ENCODE measurements around the gene PPP2R3A.

Gene PPP2R3A

DNA sequence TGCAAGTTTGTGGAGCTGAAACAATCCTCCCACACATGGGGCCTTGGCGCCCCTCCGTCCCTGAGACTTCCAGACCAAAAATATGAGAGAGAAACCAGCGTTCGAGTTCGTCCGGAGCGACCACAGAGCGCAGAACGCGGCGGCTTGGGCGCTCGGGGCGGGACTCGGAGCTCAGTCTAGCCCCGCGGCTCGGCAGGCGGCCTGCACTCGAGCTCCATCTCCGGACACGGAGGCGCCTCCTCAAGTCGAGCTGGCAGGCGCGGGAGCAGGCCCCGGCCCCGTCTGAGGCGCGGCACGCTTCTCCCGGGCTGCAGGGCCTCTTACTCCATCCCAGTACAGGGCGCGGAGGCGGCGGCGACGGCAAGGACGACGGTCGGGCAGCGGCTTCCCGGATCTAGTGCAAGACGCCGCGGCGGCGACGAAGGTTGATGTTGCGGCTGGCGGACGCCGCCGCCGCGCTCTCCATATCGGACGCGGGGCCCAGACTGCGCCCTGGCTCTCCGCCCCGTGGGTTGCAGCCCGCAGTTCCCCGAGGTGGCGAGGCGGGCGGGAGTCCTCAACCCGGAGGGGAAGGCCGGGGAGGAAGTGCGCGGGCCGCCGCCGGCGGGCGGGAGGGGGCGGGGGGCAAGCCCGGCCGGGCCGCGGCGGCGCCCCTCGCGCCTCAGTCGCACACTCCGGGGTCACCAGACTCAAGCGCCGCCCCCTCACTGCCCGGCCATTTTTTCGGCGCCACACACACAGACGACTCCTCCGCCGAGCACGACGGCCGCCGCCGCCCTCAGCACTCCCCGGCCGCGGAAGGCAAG lies 229.9 kb downstream of the PPP2R3A start:
- DNase-seq (ENCODE audit: low spot score) = peak; percentile 68

DNA sequence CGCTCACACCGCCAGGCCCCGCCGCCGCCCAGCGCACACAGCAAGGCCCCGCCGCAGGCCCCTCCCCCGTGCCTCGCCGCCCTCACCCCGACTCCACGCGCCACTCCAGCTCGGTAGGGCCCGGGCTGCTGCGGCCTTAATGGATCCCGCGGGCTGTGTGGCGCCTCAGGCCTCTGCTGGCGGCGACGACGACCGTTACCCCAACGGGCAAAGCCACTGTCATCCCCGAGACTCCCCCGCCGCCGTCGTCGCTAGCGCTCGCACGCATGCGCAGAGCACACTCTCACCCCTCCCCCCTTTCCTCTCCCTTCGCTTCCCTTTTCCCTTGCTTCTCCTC lies 230.5 kb downstream of the PPP2R3A start, which contains the start of gene MSL2:
TSS of gene MSL2 (minus strand) at position 272 of the 337 bp plus-strand sequence. CDS start 1,222 bp downstream, outside the sequence.
- no peak for DNase-seq (ENCODE audit: low spot score)

DNA sequence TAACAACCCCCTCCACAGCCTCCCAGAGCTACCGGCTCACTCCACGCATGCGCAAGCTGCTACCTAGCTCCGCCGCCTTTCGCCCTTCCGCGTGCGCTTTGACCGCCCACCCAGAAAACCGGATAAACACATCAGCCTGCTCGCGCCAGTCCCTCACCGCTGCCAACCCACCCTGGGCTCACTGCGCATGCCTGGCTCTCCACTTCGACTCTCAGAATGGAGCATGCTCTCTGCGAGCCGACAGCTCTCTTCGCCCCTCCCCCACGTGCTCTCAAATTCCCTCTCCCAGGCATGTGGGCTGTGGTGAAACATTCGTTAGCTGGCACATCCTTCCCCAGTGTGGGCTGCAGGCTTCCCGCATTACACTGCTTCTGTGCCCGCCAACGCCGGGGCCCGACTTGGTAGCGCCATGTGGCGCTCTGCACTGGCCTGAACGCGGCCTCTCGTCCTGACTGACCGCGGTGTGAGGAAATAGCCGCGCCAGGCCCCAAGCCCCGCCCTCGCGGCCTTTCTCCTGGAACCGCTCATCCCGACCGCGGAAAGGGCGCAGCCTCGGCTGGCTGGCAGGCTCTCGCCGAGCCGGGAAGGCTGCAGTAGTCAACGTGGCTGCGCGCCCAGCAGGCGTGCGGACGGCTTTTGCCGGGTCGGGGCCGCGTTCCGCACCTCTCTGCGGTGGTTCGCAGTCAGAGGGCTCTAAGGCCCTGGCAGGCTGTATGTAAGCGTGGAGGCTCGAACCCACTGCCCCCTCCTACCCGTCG lies 231.1 kb downstream of the PPP2R3A start:
- DNase-seq (ENCODE audit: low spot score) = peak; percentile 100

DNA sequence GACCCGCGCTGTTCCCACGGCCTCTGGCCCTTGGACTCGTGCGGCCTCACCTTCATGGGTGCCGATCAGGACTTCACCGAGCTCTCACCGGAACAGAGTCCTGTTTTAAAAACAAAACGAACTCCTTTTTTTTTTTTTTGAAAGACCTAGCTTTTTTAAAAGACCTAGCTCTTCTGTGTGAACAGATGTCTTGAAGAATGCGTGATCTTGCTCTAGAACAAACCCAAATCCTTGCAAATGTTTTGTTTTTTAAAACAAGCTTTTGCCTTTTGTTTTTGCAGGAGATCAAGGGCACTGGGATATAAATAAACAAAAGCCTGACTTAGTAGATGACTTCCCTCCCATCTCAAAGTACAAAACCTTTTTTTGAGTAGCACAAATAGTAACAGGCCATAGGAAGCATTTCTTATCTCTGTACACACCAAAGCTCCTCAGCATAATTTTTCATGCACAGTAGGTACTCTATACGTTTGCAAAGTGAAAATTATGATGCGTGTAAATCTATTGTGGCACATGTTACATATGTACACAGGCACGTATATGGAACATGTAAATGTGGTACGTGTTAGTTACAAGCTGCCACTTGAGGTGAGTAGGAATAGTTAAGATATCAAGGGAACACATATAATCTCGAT lies 231.7 kb downstream of the PPP2R3A start:
- DNase-seq (ENCODE audit: low spot score) = no peak

All from AG08395 (cell line).